Endodermal cell (in vitro differentiated cells): ENCODE measurements around the gene GPSM1. TPM values are rescaled to one million over a fixed set of nuclear protein-coding genes. Genes with fewer than 3 reads are reported as not detected.

Source experiments
- DNase-seq: peaks from one replicate; pipeline ENCODE4 v3.0.0-alpha.2; 2017
- H3K27ac ChIP-seq: 2 replicates; pipeline ENCODE4 v1.5.1; 2013; ENCODE audit warnings: mild to moderate bottlenecking, low read depth, low read length, moderate library complexity
- H3K27me3 ChIP-seq: 2 replicates; pipeline ENCODE4 v1.6.1; 2013; ENCODE audit warnings: mild to moderate bottlenecking, low read length, moderate library complexity; ENCODE audit not compliant: insufficient read depth, control insufficient read depth, poor library complexity, severe bottlenecking
- H3K36me3 ChIP-seq: 2 replicates; pipeline ENCODE4 v1.7.0; 2013; ENCODE audit warnings: mild to moderate bottlenecking, low read length, moderate library complexity; ENCODE audit not compliant: control insufficient read depth, insufficient read depth
- H3K4me1 ChIP-seq: one replicate; pipeline ENCODE4 v1.7.0; 2013; ENCODE audit warnings: low read length; ENCODE audit not compliant: control insufficient read depth, insufficient read depth
- H3K4me3 ChIP-seq: 2 replicates; pipeline ENCODE4 v1.5.1; 2013; ENCODE audit warnings: mild to moderate bottlenecking, low read length, moderate library complexity
- H3K9ac ChIP-seq: 2 replicates; pipeline ENCODE4 v1.6.1; 2013; ENCODE audit warnings: mild to moderate bottlenecking, low read length, moderate library complexity; ENCODE audit not compliant: poor library complexity, severe bottlenecking; ENCODE audit errors: extremely low read depth
- H3K9me3 ChIP-seq: 2 replicates; pipeline ENCODE4 v1.6.1; 2013; ENCODE audit warnings: mild to moderate bottlenecking, low read length, moderate library complexity; ENCODE audit not compliant: control insufficient read depth
- H3K27ac Mint-ChIP-seq: 2 replicates; pipeline ENCODE4 v1.8.0; 2020; ENCODE audit warnings: mixed read lengths
- H3K27me3 Mint-ChIP-seq: 2 replicates; pipeline ENCODE4 v1.8.0; 2021; ENCODE audit warnings: mild to moderate bottlenecking, mixed read lengths; ENCODE audit not compliant: insufficient read depth
- H3K36me3 Mint-ChIP-seq: 2 replicates; pipeline ENCODE4 v1.8.0; 2020; ENCODE audit warnings: low read depth, mixed read lengths
- H3K4me1 Mint-ChIP-seq: 2 replicates; pipeline ENCODE4 v1.8.0; 2020; ENCODE audit warnings: mixed read lengths
- H3K4me3 Mint-ChIP-seq: 2 replicates; pipeline ENCODE4 v1.8.0; 2020; ENCODE audit warnings: mild to moderate bottlenecking, moderate library complexity, mixed read lengths
- H3K9me3 Mint-ChIP-seq: 2 replicates; pipeline ENCODE4 v1.8.0; 2020; ENCODE audit warnings: mild to moderate bottlenecking, mixed read lengths
- CTCF ChIP-seq: fragments of 200-600 bp; sonication (generic); conservative IDR thresholded peaks from 2 replicates; pipeline ENCODE4 v1.5.0; 2021; ENCODE audit warnings: antibody characterized with exemption, mild to moderate bottlenecking
- WGBS, 2 experiments: methylation state at CpG; one replicate each; pipeline versions ENCODE4 v1.1.5 to v1.1.7; 2013; ENCODE audit warnings: missing lambda C conversion rate in 2 of 2, mixed read lengths in 1 of 2; ENCODE audit not compliant: insufficient coverage in 1 of 2, insufficient read length in 1 of 2; 5-methylcytosine and 5-hydroxymethylcytosine counted together
- total RNA-seq, 2 donors: library from RNA; stranded (reverse); fragmentation: NEBNext Ultra II Directional in 1 of 2; extraction: Animal tissue kit (Norgen Biotek cat#: 25700) in 1 of 2; gene quantifications; 2 replicates in 1 of 2; 3 replicates in 1 of 2; pipeline ENCODE4 v1.2.1, GENCODE V29; 2021

The GPSM1 gene
- total RNA-seq, 2 donors from 2014 or later = 37.2 to 38.6 TPM

- Histone ChIP-seq H3K4me3 (no peak overlapping the region), H3K9ac (no peak overlapping the region), H3K36me3 (no peaks in the 10 kb centered on the region), H3K27ac (no peak overlapping the region), H3K27me3 (no peaks in the 10 kb centered on the region), H3K9me3 (no peaks in the 10 kb centered on the region), H3K4me1 (no peaks in the 10 kb centered on the region)
- WGBS, 2 experiments = 93% methylated on average over 36 to 45 of the region's 45 CpGs
- no peaks in the 10 kb centered on the region for H3K4me1 Mint-ChIP-seq
- no peak for TF ChIP-seq CTCF
- H3K4me3 Mint-ChIP-seq = no peak overlapping the region
- no peak for DNase-seq
- no peak overlapping the region for H3K27ac Mint-ChIP-seq
- peaks cover 1% of the 10 kb centered on the region for H3K9me3 Mint-ChIP-seq
- H3K27me3 Mint-ChIP-seq = no peaks in the 10 kb centered on the region
- no peaks in the 10 kb centered on the region for H3K36me3 Mint-ChIP-seq
Observed at GRCh38 chr9:136367296-136368145, 40.2 kb downstream of the GPSM1 start.

- no peak overlapping the region for H3K4me3 Mint-ChIP-seq
- Histone ChIP-seq H3K27me3 (no peaks in the 10 kb centered on the region), H3K4me3 (no peak overlapping the region), H3K9ac (no peak overlapping the region), H3K27ac (no peak overlapping the region), H3K36me3 (no peaks in the 10 kb centered on the region), H3K9me3 (no peaks in the 10 kb centered on the region), H3K4me1 (no peaks in the 10 kb centered on the region)
- 90% methylated on average over 12 to 18 of the region's 18 CpGs for WGBS, 2 experiments
- H3K36me3 Mint-ChIP-seq = no peaks in the 10 kb centered on the region
- H3K4me1 Mint-ChIP-seq = no peaks in the 10 kb centered on the region
- H3K27me3 Mint-ChIP-seq = no peaks in the 10 kb centered on the region
- no peak for TF ChIP-seq CTCF
- no peak overlapping the region for H3K27ac Mint-ChIP-seq
- no peak for DNase-seq
- peaks cover 1% of the 10 kb centered on the region for H3K9me3 Mint-ChIP-seq
Observed at GRCh38 chr9:136368190-136368589, 40.9 kb downstream of the GPSM1 start.

GRCh38 chr9:136370037-136370436 lies 42.7 kb downstream of the GPSM1 start:
- no peaks in the 10 kb centered on the region for H3K4me1 ChIP-seq
- H3K36me3 ChIP-seq = peaks cover 4% of the 10 kb centered on the region
- no peak for TF ChIP-seq CTCF
- no peak overlapping the region for H3K4me3 ChIP-seq
- Mint-ChIP-seq H3K4me3 (no peak overlapping the region), H3K27me3 (no peaks in the 10 kb centered on the region), H3K36me3 (no peaks in the 10 kb centered on the region), H3K4me1 (no peaks in the 10 kb centered on the region), H3K27ac (no peak overlapping the region), H3K9me3 (no peaks in the 10 kb centered on the region)
- no peak overlapping the region for H3K27ac ChIP-seq
- no peak overlapping the region for H3K9ac ChIP-seq
- H3K9me3 ChIP-seq = no peaks in the 10 kb centered on the region
- no peak for DNase-seq
- 93 to 95% methylated on average over 10 to 19 of the region's 19 CpGs for WGBS, 2 experiments
- no peaks in the 10 kb centered on the region for H3K27me3 ChIP-seq
